ENCODE results near the gene OR56A5.

The OR56A5 gene

GRCh38 chr11:5992604-5993251 lies 24.4 kb upstream of the OR56A5 start:
- TF ChIP-seq ZFX (IDR thresholded peaks at IDR 0.05; ENCODE audit: borderline replicate concordance) (no peak), CTCF (IDR thresholded peaks at IDR 0.05) (peak; percentile 79)
- no peak overlapping the region for H3K27ac ChIP-seq

- no peak for TF ChIP-seq ZFX (IDR thresholded peaks at IDR 0.05; ENCODE audit: borderline replicate concordance)
- no peak for TF ChIP-seq CTCF (IDR thresholded peaks at IDR 0.05)
- H3K27ac ChIP-seq, result no peak overlapping the region
Measured at GRCh38 chr11:5992150-5992549, 23.9 kb upstream of the OR56A5 start.

GRCh38 chr11:5989203-5989602 lies 20.9 kb upstream of the OR56A5 start:
- TF ChIP-seq CTCF (IDR thresholded peaks at IDR 0.05) (no peak), ZFX (IDR thresholded peaks at IDR 0.05; ENCODE audit: borderline replicate concordance) (no peak)
- no peak overlapping the region for H3K27ac ChIP-seq

- H3K27ac ChIP-seq, result no peak within 1 kb of the TSS
- TF ChIP-seq CTCF (IDR thresholded peaks at IDR 0.05), result no peak
- TF ChIP-seq ZFX (IDR thresholded peaks at IDR 0.05; ENCODE audit: borderline replicate concordance), result no peak
Measured at GRCh38 chr11:5986885-5987284, 18.6 kb upstream of the OR56A5 start, which contains the start of gene OR52L1. Gene OR52L1, minus strand, starts transcription at chr11:5986985. Its CDS starts 55 bp downstream, at chr11:5986930.

- TF ChIP-seq CTCF (IDR thresholded peaks at IDR 0.05), result no peak
- TF ChIP-seq ZFX (IDR thresholded peaks at IDR 0.05; ENCODE audit: borderline replicate concordance), result no peak
- no peak overlapping the region for H3K27ac ChIP-seq
Measured at GRCh38 chr11:5983443-5983842, 15.1 kb upstream of the OR56A5 start.

- H3K27ac ChIP-seq, result no peak overlapping the region
- TF ChIP-seq ZFX (IDR thresholded peaks at IDR 0.05; ENCODE audit: borderline replicate concordance) (no peak), CTCF (IDR thresholded peaks at IDR 0.05) (no peak)
Measured at GRCh38 chr11:5973530-5973929, 5.2 kb upstream of the OR56A5 start.

- TF ChIP-seq ZFX (IDR thresholded peaks at IDR 0.05; ENCODE audit: borderline replicate concordance), result no peak
- no peak for TF ChIP-seq CTCF (IDR thresholded peaks at IDR 0.05)
- no peak overlapping the region for H3K27ac ChIP-seq
Measured at GRCh38 chr11:5967708-5968107, 586 bp downstream of the OR56A5 start.

Measured in 22Rv1 (cell line).